Psoas muscle (tissue), 8 donors: ENCODE data around the gene GPR148. TPM values are rescaled to one million over a fixed set of nuclear protein-coding genes. Genes with fewer than 3 reads are reported as not detected.

ENCODE experiments used
- ATAC-seq, 4 donors: fragments of 200-7000 bp; cut with Tn5 transposase; one replicate each; pipeline ENCODE4 v1.9.1; 2020; ENCODE audit warnings: moderate library complexity in 3 of 4, mild to moderate bottlenecking in 2 of 4
- DNase-seq, 2 donors: peaks; one replicate each; pipeline ENCODE4 v3.0.0-alpha.2; 2020
- H3K27ac ChIP-seq: fragments of 200-600 bp; one replicate; pipeline ENCODE4 v1.8.0; 2022
- H3K27me3 ChIP-seq, 3 donors: fragments of 200-600 bp in 1 of 3; one replicate each; pipeline versions ENCODE4 v1.6.1 to v1.8.0; 2013 to 2022; ENCODE audit warnings: low read length in 2 of 3, mild to moderate bottlenecking in 2 of 3, moderate library complexity in 1 of 3; ENCODE audit not compliant: insufficient read depth in 3 of 3
- H3K36me3 ChIP-seq, 2 donors: fragments of 200-600 bp in 1 of 2; one replicate each; pipeline versions ENCODE4 v1.6.1 to v1.8.0; 2013 to 2022; ENCODE audit warnings: low read depth in 1 of 2, mild to moderate bottlenecking in 1 of 2, moderate library complexity in 1 of 2; ENCODE audit not compliant: insufficient read depth in 1 of 2
- H3K4me1 ChIP-seq: fragments of 200-600 bp; one replicate; pipeline ENCODE4 v1.8.0; 2022
- H3K4me3 ChIP-seq: fragments of 200-600 bp; one replicate; pipeline ENCODE4 v1.8.0; 2022; ENCODE audit warnings: mild to moderate bottlenecking
- H3K9me3 ChIP-seq: fragments of 200-600 bp; one replicate; pipeline ENCODE4 v1.8.0; 2022
- WGBS, 3 donors: extraction: QIAGEN DNeasy Blood & Tissue Kit; methylation state at CpG; one replicate each; pipeline versions ENCODE4 v1.1.6 to v1.1.7; 2013; 5-methylcytosine and 5-hydroxymethylcytosine counted together
- intact Hi-C, 2 donors: fragments of 100-400 bp; cut with DNase I; formaldehyde crosslinking; loops; one replicate each; pipeline versions ENCODE4 v1.11.0 to v1.14.2; 2022
- polyA plus RNA-seq, 3 donors: library from polyadenylated mRNA; stranded (reverse); fragments of 200-250 nt; gene quantifications; one replicate each; pipeline ENCODE4 v1.2.3, GENCODE V29; 2013
- total RNA-seq, 4 donors: library from RNA; stranded (reverse); fragmentation: NEBNext Ultra II Directional in 2 of 4; extraction: Animal tissue kit (Norgen Biotek cat#: 25700) in 2 of 4; gene quantifications; one replicate each; pipeline versions ENCODE4 v1.2.1 to v1.2.4, GENCODE V29; 2021 to 2023
- TF ChIP-seq, protein P1 (sequence below): fragments of 200-600 bp; IDR thresholded peaks from one replicate; pipeline ENCODE4 v1.8.0; 2022; ENCODE audit warnings: antibody characterized with exemption
- donor health status: healthy with polysubstance abuse.
- donor health status: DM: no; HTN: no; CAD: no; lungs with moderate emphysema.
- donor health status: Bipolar disorder and iron deficiency.
- donor health status: healthy.
- donor health status: DM: yes; HTN: yes; CAD: no.
- donor health status: DM: no; HTN: no; CAD: no.
- donor health status: DM: no; HTN: no; CAD: no.
- donor health status: DM: yes; HTN: yes; CAD: no.

The GPR148 gene
- total and polyA plus RNA-seq, 7 donors: not detected

DNA sequence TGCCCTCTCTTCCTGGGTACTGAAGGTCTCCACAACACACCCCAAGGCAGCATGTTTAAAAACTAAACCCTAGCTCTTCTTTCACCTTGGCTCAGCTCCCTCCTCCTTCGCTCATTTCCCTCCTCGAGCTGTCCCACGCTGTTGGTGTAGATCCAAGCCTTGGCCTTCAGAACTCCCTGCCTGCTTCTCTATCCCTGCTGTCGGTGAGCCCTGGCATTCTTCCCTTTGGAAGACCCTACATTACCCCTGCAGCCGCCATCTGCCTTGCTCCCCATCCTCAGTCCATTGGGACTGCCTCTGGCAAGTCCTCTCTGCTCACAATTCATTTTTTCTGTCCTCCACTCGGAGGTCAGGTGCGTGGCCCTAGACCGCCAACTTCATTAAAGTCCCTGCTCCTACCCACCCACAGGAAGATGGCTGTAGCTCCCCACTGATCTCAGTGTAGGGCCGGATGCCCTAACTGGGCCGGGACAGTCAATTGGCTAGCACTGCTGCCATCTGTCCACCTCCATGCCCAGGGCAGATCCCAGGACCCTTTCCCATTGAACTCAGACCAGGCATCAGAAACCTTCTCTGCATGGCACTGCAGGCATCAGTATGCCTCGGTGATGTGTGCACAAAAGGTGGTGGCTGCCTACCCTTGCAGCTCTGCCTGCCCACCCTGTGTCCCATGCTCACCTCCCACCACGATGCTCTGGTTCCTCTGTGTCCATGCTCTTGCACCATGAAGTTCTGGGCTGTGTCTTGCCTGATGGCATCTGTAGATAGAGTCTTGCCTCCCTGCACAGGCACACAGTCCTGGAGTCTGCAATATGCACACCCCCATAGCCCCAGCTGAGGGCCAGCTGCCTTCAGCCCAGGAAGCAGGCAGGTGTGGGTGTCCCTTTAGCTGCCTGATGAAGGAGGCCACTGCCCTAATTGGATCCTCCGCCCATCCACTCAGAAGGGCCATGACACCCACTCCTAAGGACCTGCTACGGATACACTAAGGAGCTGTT lies 32.2 kb downstream of the GPR148 start:
- Histone ChIP-seq H3K27me3 (peaks cover 0 to 17% (median 12%) of the 10 kb centered on the region in 3 donors), H3K9me3 (no peaks in the 10 kb centered on the region), H3K4me1 (no peaks in the 10 kb centered on the region), H3K4me3 (no peak overlapping the region), H3K36me3 (no peaks in the 10 kb centered on the region), H3K27ac (no peak overlapping the region)
- DNase-seq: no peak
- TF ChIP-seq, protein P1, sequence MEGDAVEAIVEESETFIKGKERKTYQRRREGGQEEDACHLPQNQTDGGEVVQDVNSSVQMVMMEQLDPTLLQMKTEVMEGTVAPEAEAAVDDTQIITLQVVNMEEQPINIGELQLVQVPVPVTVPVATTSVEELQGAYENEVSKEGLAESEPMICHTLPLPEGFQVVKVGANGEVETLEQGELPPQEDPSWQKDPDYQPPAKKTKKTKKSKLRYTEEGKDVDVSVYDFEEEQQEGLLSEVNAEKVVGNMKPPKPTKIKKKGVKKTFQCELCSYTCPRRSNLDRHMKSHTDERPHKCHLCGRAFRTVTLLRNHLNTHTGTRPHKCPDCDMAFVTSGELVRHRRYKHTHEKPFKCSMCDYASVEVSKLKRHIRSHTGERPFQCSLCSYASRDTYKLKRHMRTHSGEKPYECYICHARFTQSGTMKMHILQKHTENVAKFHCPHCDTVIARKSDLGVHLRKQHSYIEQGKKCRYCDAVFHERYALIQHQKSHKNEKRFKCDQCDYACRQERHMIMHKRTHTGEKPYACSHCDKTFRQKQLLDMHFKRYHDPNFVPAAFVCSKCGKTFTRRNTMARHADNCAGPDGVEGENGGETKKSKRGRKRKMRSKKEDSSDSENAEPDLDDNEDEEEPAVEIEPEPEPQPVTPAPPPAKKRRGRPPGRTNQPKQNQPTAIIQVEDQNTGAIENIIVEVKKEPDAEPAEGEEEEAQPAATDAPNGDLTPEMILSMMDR: no peak
- ATAC-seq: no peak
- WGBS, 3 donors: 64 to 77% (median 72%) methylated on average over 14 of the region's 14 CpGs
- intact Hi-C loops: no loop called here

DNA sequence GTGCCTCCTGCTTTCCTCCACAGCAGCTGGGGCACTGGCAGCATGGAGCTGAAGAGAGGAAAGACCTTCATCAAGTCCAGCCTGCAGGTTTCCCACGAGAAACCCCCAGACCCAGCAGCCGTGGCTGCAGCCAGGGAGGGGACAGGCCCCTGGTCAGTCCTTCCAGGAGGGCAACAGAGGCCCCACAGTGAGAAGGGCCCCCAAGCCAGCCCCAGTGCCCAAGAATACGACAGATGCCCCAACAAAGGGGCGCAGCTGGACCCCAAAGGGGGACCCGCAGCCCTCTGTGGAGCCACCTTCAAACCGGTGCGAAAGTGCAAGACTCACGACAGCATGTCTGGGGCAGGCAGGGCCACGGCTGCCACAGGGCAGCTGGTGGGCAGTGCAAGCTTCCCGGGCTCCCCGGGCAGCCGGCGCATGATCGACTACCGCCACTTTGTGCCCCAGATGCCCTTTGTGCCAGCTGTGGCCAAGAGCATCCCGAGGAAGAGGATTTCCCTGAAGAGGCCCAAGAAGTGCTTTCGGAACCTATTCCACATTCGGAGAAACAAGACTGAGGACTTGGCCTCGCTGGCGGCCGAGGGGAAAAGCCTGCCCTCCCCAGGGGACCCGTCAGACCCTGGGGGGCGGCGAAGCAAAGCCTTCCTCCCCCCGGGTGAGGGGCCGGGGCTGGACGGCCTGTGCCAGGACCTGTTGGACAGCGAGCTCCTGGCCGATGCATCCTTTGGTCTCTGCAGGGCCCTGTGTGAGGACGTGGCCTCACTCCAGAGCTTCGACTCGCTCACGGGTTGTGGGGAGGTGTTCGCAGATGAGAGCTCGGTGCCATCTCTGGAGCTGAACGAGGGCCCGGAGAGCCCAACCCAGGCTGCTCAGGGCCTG lies 33.4 kb downstream of the GPR148 start:
- no peaks in the 10 kb centered on the region for H3K9me3 ChIP-seq
- no peaks in the 10 kb centered on the region for H3K36me3 ChIP-seq
- 77 to 80% (median 77%) methylated on average over 35 to 37 of the region's 37 CpGs for WGBS, 3 donors
- TF ChIP-seq, protein P1: no peak
- H3K27me3 ChIP-seq: peaks cover 0 to 5% (median 4%) of the 10 kb centered on the region in 3 donors
- H3K4me1 ChIP-seq: no peaks in the 10 kb centered on the region
- DNase-seq (no peak), ATAC-seq (no peak)
- H3K27ac ChIP-seq: no peak overlapping the region
- intact Hi-C loops: no loop called here
- no peak overlapping the region for H3K4me3 ChIP-seq

DNA sequence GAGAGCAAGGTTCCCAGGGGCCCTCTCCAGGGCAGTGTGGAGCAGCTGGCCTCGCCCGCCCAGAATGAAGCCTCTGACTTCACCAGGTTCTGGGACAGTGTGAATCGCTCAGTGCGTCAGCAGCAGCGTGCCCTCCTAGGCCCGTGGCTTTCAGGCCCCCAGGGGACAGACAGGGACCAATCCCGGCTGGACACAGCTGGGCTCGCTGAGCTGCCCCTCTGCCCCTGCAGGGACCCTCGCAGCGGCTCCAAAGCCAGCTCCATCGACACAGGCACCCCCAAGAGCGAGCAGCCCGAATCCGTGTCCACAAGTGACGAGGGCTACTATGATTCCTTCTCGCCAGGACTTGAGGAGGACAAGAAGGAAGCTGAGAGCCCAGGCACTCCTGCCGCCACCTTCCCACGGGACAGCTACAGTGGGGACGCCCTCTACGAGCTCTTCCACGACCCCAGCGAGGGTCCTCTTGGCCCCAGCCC lies 34.1 kb downstream of the GPR148 start:
- Histone ChIP-seq H3K4me1 (no peaks in the 10 kb centered on the region), H3K36me3 (no peaks in the 10 kb centered on the region), H3K27me3 (peaks cover 0 to 5% (median 0%) of the 10 kb centered on the region in 3 donors), H3K27ac (no peak overlapping the region), H3K9me3 (no peaks in the 10 kb centered on the region), H3K4me3 (no peak overlapping the region)
- intact Hi-C loops: no loop called here
- TF ChIP-seq, protein P1: no peak
- 75 to 78% (median 77%) methylated on average over 21 to 22 of the region's 22 CpGs for WGBS, 3 donors
- ATAC-seq (no peak), DNase-seq (no peak)

DNA sequence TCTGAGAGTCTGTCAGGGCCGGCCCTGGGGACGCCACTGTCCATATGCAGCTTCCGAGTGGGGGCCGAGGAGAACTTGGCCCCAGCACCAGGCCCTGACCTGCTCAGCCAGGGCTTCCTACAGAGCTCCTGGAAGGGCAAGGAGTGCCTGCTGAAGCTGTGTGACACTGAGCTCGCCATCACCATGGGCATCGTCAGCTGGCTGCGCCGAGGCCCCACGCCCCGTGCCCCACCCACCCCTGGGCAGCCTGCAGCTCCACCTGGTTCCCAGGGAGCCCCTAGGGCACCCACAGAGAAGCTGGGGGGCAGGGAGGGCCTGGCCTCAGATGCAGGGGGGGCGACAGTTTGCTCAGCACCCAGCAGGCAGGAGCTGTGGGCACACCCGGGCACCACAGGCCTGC lies 34.5 kb downstream of the GPR148 start:
- no peak for DNase-seq
- TF ChIP-seq, protein P1: no peak
- Histone ChIP-seq H3K27me3 (peaks cover 0 to 5% (median 0%) of the 10 kb centered on the region in 3 donors), H3K36me3 (no peaks in the 10 kb centered on the region), H3K4me1 (no peaks in the 10 kb centered on the region), H3K4me3 (no peak overlapping the region), H3K27ac (no peak overlapping the region), H3K9me3 (no peaks in the 10 kb centered on the region)
- ATAC-seq: no peak
- 74 to 83% (median 81%) methylated on average over 12 of the region's 12 CpGs for WGBS, 3 donors
- intact Hi-C loops: no loop called here
